Esophagus squamous epithelium (tissue), 5 donors: ENCODE measurements around the gene CCL7. TPM values are rescaled to one million over a fixed set of nuclear protein-coding genes. Genes with fewer than 3 reads are reported as not detected.
A peak's percentile ranks its signal among the peaks of the same experiment; 100 is the strongest.

Experiments
- DNase-seq: peaks from one replicate; lab custom pipeline; 2025; lab: John Stamatoyannopoulos, UW
- H3K27ac ChIP-seq, 4 donors: fragments of 200-600 bp; sonication (generic); one replicate each; pipeline ENCODE4 v1.5.1; 2016 to 2019; ENCODE audit warnings: mild to moderate bottlenecking in 1 of 4
- H3K27me3 ChIP-seq, 4 donors: fragments of 200-600 bp; sonication (generic); 1 replicate in 3 of 4; 2 replicates in 1 of 4; pipeline versions ENCODE4 v1.5.1 to v1.6.0; 2017 to 2021; ENCODE audit warnings: antibody characterized with exemption in 1 of 4
- H3K36me3 ChIP-seq, 3 donors: fragments of 200-600 bp; sonication (generic); one replicate each; pipeline ENCODE4 v1.5.1; 2016 to 2019
- H3K4me1 ChIP-seq, 3 donors: fragments of 200-600 bp; sonication (generic); one replicate each; pipeline ENCODE4 v1.5.1; 2017 to 2019
- H3K4me3 ChIP-seq, 4 donors: fragments of 200-600 bp; sonication (generic); 1 replicate in 3 of 4; 2 replicates in 1 of 4; pipeline ENCODE4 v1.5.1; 2016 to 2019; ENCODE audit warnings: mild to moderate bottlenecking in 2 of 4, moderate library complexity in 1 of 4
- H3K9me3 ChIP-seq, 3 donors: fragments of 200-600 bp; sonication (generic); one replicate each; pipeline ENCODE4 v1.5.1; 2016 to 2019
- CTCF ChIP-seq, 6 experiments: fragments of 450-650 bp in 4 of 6; fragments of 200-600 bp in 2 of 6; sonication (generic) in 2 of 6; IDR thresholded peaks; one replicate each; pipeline ENCODE4 v1.5.1; 2016 to 2019; ENCODE audit warnings: antibody characterized with exemption in 6 of 6, mild to moderate bottlenecking in 4 of 6, moderate library complexity in 4 of 6
- POLR2A ChIP-seq, 4 donors: fragments of 450-650 bp; IDR thresholded peaks; one replicate each; pipeline ENCODE4 v1.6.1; 2017; ENCODE audit warnings: antibody characterized with exemption in 4 of 4, mild to moderate bottlenecking in 4 of 4, moderate library complexity in 3 of 4
- WGBS, 2 donors: methylation state at CpG; one replicate each; pipeline ENCODE4 v1.1.5; 2018; 5-methylcytosine and 5-hydroxymethylcytosine counted together
- intact Hi-C: fragments of 100-400 bp; cut with DNase I; formaldehyde crosslinking; loops from one replicate; pipeline ENCODE4 v1.15.0; 2022
- total RNA-seq, 4 donors: library from RNA; depleted of rRNA; stranded (reverse); fragments of >200 nt; gene quantifications; one replicate each; pipeline ENCODE4 v1.1.0, GENCODE V29; 2016
- donor health status: DM: yes; HTN: yes; CAD: no.

The CCL7 gene
- total RNA-seq, 4 donors from 2014 or later, result not detected

DNA sequence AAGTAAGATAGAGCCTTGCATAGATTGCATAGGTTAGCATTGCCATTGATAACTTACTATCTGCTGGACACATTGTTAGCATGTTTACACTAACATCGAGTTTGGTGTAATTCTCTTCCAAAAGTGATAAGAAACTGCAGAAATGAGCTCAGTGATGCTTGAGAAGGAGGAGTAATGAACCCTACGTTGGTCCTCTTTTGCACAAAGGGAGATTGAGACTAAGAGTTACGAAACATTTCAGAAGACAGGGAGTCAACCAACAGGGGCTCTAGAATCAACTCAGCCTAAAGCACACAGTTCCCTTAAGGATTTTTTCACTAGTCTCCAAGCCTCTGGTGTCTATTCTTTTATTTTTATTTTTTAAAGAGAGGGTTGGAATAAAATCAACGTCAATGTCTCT, 6.8 kb downstream of the CCL7 start:
- DNase-seq, result no peak
- H3K36me3 ChIP-seq, result no peaks in the 10 kb centered on the region
- intact Hi-C loops, result no loop called here
- WGBS, 2 donors, result 50 to 68% methylated on average over 4 of the region's 4 CpGs
- H3K4me3 ChIP-seq, result no peak overlapping the region
- no peak overlapping the region for H3K27ac ChIP-seq
- H3K27me3 ChIP-seq, result no peaks in the 10 kb centered on the region
- TF ChIP-seq POLR2A (IDR thresholded peaks at IDR 0.05) (no peak), CTCF (IDR thresholded peaks at IDR 0.05) (no peak)
- no peaks in the 10 kb centered on the region for H3K9me3 ChIP-seq
- peaks cover 0 to 10% (median 0%) of the 10 kb centered on the region in 3 donors for H3K4me1 ChIP-seq

DNA sequence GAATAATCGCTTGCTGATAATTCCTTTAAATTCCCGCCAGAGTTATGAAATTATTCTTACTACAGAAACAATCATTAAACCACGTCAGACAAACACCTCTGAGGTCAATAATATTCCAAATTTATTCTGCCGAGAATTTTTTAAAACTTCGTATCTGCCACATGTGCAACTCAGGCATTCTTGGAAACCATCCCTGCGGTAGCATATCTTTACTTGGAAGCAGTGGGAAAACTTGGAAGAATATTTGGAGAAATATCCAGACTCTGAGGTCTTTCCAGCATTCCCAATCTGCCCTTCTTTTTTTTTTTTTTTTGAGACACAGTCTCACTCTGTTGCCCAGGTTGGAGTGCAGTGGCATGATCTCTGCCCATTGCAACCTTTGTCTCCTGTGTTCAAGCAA, 13.6 kb downstream of the CCL7 start:
- TF ChIP-seq CTCF (IDR thresholded peaks at IDR 0.05), result no peak
- no peak for TF ChIP-seq POLR2A (IDR thresholded peaks at IDR 0.05)
- no peaks in the 10 kb centered on the region for H3K36me3 ChIP-seq
- H3K27me3 ChIP-seq, result peaks cover 0 to 6% (median 0%) of the 10 kb centered on the region in 4 donors
- no peak for DNase-seq
- H3K9me3 ChIP-seq, result no peaks in the 10 kb centered on the region
- intact Hi-C loops, result no loop called here
- H3K4me1 ChIP-seq, result peaks cover 0 to 5% (median 0%) of the 10 kb centered on the region in 3 donors
- no peak overlapping the region for H3K27ac ChIP-seq
- WGBS, 2 donors, result 67 to 71% methylated on average over 6 of the region's 6 CpGs
- no peak overlapping the region for H3K4me3 ChIP-seq

DNA sequence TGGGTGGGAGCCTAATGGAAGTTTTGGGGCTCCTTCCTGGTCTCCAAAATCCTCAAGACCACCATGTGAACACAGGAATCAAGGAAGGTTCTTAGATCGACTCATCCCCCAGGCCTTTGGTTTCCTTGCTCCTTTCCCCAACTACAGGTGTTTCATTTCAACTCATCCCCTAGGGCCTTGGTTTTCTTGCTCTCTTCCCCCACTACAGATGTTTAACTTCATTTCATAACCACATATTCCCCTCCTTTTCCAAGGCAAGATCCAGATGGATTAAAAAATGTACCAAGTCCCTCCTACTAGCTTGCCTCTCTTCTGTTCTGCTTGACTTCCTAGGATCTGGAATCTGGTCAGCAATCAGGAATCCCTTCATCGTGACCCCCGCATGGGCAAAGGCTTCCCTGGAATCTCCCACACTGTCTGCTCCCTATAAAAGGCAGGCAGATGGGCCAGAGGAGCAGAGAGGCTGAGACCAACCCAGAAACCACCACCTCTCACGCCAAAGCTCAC, 15.3 kb downstream of the CCL7 start, which contains the start of gene CCL11:
CCL11 (plus strand) TSS at position 457 of the 507 bp plus-strand sequence. CDS start 67 bp downstream, outside the sequence.
- WGBS, 2 donors, result 56 to 64% methylated on average over 3 to 4 of the region's 4 CpGs
- no peak for DNase-seq
- H3K4me1 ChIP-seq, result peaks cover 0 to 5% (median 0%) of the 10 kb centered on the region in 3 donors
- H3K9me3 ChIP-seq, result no peaks in the 10 kb centered on the region
- no peak for TF ChIP-seq POLR2A (IDR thresholded peaks at IDR 0.05)
- no peak for TF ChIP-seq CTCF (IDR thresholded peaks at IDR 0.05)
- intact Hi-C loops, result no loop called here
- H3K4me3 ChIP-seq, result no peak within 1 kb of the TSS
- H3K36me3 ChIP-seq, result no peaks in the 10 kb centered on the region
- peaks cover 0 to 6% (median 0%) of the 10 kb centered on the region in 4 donors for H3K27me3 ChIP-seq
- peak within 1 kb of the TSS in 1 of 4 donors; percentile 9 for H3K27ac ChIP-seq

GRCh38 chr17:34287875-34288274, 17.9 kb downstream of the CCL7 start:
- H3K4me3 ChIP-seq, result no peak overlapping the region
- DNase-seq, result no peak
- H3K4me1 ChIP-seq, result peaks cover 0 to 5% (median 0%) of the 10 kb centered on the region in 3 donors
- H3K27ac ChIP-seq, result no peak overlapping the region
- H3K36me3 ChIP-seq, result no peaks in the 10 kb centered on the region
- H3K9me3 ChIP-seq, result no peaks in the 10 kb centered on the region
- intact Hi-C loops, result no loop called here
- 14 to 19% methylated on average over 2 of the region's 2 CpGs for WGBS, 2 donors
- no peak for TF ChIP-seq POLR2A (IDR thresholded peaks at IDR 0.05)
- no peak for TF ChIP-seq CTCF (IDR thresholded peaks at IDR 0.05)
- H3K27me3 ChIP-seq, result peaks cover 0 to 11% (median 0%) of the 10 kb centered on the region in 4 donors

DNA sequence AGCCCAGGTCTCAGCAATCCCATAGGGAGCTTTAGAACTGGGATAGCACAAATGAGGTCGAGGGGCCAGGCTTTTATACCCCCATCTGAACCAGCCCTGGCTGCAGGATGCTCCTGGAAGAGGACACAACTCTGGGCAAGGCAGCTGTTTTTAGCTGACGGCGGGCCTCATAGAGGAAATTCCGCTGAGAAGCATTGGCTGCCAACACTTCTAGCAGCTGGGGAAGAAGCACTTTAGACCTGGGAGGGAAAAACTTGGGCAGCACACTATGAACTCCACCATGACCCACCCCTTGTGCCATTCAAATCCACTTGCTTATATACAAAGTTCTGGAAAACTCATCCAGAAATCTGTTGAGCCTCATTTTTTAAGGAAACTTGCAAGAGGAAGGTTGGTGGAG, 20.6 kb downstream of the CCL7 start:
- H3K4me3 ChIP-seq, result no peak overlapping the region
- H3K4me1 ChIP-seq, result peaks cover 0 to 4% (median 0%) of the 10 kb centered on the region in 3 donors
- H3K27me3 ChIP-seq, result peaks cover 0 to 7% (median 0%) of the 10 kb centered on the region in 4 donors
- H3K36me3 ChIP-seq, result no peaks in the 10 kb centered on the region
- TF ChIP-seq CTCF (IDR thresholded peaks at IDR 0.05) (no peak), POLR2A (IDR thresholded peaks at IDR 0.05) (no peak)
- no peak for DNase-seq
- no peak overlapping the region for H3K27ac ChIP-seq
- no peaks in the 10 kb centered on the region for H3K9me3 ChIP-seq
- 40% methylated on average over 1 to 2 of the region's 4 CpGs for WGBS, 2 donors
- intact Hi-C loops, result no loop called here
